Measurements from ENCODE around the gene ATRNL1.

- TF ChIP-seq ZNF274 (IDR thresholded peaks at IDR 0.05; ENCODE audit: low read depth, low read length), result no peak
- no peak for TF ChIP-seq SUZ12 (IDR thresholded peaks at IDR 0.05; ENCODE audit: extremely low read depth, insufficient read depth, insufficient read length)
- TF ChIP-seq YY1 (IDR thresholded peaks at IDR 0.05; ENCODE audit: insufficient read depth, insufficient read length), result no peak
These were observed 556.1 kb downstream of the ATRNL1 start for GRCh38 chr10:115649217-115649616.

Data from NT2/D1 (cell line).